GM18909 (cell line): ENCODE data around the gene ZFHX3.
"Not testable (repeated sequence)": the region's sequence is repeated elsewhere in the genome, so short reads cannot be mapped to it uniquely, and the experiment has no call there.

Source experiments
- ATAC-seq: cut with Tn5 transposase; IDR thresholded peaks from one replicate; pipeline ENCODE4 v1.9.1; 2021; ENCODE audit warnings: mild to moderate bottlenecking; ENCODE audit not compliant: unreplicated experiment, poor library complexity

The ZFHX3 gene, protein sequence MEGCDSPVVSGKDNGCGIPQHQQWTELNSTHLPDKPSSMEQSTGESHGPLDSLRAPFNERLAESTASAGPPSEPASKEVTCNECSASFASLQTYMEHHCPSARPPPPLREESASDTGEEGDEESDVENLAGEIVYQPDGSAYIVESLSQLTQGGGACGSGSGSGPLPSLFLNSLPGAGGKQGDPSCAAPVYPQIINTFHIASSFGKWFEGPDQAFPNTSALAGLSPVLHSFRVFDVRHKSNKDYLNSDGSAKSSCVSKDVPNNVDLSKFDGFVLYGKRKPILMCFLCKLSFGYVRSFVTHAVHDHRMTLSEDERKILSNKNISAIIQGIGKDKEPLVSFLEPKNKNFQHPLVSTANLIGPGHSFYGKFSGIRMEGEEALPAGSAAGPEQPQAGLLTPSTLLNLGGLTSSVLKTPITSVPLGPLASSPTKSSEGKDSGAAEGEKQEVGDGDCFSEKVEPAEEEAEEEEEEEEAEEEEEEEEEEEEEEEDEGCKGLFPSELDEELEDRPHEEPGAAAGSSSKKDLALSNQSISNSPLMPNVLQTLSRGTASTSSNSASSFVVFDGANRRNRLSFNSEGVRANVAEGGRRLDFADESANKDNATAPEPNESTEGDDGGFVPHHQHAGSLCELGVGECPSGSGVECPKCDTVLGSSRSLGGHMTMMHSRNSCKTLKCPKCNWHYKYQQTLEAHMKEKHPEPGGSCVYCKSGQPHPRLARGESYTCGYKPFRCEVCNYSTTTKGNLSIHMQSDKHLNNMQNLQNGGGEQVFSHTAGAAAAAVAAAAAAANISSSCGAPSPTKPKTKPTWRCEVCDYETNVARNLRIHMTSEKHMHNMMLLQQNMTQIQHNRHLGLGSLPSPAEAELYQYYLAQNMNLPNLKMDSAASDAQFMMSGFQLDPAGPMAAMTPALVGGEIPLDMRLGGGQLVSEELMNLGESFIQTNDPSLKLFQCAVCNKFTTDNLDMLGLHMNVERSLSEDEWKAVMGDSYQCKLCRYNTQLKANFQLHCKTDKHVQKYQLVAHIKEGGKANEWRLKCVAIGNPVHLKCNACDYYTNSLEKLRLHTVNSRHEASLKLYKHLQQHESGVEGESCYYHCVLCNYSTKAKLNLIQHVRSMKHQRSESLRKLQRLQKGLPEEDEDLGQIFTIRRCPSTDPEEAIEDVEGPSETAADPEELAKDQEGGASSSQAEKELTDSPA (N-terminal part only)

DNA sequence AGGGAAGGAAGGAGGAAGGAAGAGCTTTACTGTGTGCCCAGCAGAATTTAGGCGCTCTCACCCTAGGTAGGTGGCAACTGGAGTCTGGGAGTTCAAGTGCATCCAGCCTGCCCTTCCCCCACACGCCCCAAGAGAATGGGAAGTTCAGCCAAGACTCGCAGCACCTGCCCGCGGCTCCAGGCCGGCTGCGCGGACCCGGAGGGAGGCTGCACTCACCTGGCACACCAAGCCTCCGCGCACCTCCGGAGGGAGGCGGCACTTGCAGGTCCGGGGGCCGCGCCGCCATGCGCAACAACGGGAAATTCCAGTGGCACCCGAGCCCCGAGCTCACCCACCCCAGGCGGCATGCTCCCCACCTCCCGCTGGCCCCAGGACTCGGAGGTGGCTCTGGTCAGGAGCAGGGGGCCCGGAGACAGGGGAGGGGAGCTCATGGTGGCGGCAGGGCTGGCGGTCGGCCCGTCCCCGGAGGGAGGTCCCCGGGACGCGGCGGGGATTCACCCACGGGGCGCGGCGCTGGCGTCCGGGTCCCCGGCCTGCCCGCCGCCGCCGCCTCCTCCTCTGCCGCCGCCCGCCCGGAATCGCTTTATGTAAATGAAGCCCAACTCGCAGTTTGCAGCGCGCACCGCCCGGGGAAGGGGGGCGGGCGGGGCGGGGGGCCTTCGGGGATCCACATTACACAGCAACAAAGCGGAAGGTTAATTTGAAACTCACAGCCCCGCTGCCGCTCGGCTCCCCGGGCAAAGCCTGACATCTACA, at the start of gene ZFHX3:
ZFHX3 (minus strand) TSS at position 593 of the 756 bp plus-strand sequence. CDS start 87,983 bp downstream, outside the sequence.
- peak; percentile 82 for ATAC-seq

DNA sequence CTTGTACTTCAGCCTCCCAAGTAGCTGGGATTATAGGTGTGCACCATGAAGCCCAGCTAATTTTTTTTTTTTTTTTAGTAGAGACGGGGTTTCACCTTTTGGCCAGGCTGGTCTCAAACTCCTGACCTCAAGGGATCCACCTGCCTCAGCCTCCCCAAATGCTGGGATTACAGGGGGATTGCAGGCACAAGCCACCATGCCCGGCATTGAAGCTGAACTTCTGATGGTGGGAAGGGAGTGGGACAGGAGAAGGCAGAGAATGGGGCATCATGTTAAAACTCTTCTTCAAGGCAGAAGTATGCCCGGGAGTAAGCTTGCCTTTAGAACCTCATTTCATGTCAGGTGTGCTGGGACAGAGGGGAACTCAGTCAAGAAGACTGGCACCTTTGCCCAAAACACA, 48.6 kb upstream of the ZFHX3 start:
- ATAC-seq = no peak

DNA sequence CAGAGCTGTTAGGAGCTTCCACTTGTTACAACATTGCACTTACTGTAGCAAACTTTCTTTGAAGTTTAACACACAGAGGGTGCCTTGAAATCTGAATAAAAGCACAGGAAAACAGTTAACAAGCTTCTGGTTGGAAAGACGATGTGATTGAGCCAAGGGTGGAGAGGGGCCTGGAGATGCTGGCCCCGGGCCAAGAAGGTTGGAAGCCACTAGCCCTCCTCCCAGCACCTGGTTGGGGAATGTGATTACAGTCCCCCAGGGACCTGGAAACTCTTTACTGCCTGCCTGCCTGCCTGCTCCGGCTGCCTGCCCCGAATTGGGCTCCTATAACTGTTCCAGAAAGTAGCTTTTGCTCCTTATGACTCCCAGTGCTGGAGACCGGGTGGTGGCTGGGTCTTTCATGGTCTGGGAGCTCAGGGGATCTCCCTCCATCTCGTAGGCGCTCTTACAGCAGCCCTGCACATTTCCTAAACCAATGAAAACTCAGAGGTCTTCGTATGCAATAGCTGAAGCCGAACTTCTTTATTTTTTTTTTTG, 48.0 kb upstream of the ZFHX3 start:
- no peak for ATAC-seq

DNA sequence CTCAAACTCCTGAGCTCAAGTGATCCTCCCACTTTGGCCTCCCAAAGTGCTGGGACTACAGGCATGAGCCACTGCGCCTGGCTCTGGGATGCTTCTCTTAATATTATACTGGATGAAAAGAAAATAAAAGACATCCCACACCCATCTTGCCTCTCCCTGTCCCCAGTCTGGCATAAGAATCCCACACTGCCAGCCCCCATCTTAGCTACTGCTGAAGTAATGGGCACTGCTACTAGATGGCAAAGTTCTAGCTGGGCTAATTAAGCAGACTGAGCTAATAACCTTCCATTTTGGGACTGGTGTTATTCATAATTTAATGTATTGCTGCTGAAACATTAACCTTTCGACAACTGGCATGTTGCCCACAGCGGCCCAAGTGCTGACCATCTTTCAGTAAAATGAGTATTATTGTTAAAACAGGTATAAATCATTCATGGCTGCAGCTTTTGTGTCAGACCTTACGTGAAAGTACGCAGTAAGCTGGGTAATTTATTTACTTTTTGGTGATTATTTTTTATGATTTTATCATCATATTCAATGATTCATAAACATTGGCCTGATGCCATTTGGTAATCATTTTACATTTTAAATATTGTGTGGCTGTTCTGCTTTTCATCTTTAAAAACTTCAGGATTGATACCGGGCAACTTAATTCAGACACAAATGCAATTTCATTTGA, 47.4 kb upstream of the ZFHX3 start:
- ATAC-seq = no peak

DNA sequence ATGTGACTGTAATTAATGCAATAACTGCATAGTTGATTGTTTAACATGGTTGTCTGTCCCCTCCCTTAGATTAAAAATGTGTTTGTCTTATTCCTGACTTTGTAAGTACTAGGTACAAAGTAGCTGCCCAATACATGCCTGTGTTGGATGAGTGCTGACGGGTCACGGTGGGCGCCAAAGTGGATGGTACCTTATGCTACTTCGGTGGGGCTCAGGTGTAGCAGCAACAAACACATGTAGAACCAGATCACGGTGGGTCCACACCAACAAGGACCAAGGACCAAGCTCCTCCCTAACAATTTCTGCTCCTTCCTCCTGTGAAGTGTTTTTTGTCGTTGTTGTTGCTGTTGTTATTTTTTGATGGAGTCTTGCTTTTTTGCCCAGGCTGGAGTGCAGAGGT, 46.4 kb upstream of the ZFHX3 start:
- no peak for ATAC-seq

DNA sequence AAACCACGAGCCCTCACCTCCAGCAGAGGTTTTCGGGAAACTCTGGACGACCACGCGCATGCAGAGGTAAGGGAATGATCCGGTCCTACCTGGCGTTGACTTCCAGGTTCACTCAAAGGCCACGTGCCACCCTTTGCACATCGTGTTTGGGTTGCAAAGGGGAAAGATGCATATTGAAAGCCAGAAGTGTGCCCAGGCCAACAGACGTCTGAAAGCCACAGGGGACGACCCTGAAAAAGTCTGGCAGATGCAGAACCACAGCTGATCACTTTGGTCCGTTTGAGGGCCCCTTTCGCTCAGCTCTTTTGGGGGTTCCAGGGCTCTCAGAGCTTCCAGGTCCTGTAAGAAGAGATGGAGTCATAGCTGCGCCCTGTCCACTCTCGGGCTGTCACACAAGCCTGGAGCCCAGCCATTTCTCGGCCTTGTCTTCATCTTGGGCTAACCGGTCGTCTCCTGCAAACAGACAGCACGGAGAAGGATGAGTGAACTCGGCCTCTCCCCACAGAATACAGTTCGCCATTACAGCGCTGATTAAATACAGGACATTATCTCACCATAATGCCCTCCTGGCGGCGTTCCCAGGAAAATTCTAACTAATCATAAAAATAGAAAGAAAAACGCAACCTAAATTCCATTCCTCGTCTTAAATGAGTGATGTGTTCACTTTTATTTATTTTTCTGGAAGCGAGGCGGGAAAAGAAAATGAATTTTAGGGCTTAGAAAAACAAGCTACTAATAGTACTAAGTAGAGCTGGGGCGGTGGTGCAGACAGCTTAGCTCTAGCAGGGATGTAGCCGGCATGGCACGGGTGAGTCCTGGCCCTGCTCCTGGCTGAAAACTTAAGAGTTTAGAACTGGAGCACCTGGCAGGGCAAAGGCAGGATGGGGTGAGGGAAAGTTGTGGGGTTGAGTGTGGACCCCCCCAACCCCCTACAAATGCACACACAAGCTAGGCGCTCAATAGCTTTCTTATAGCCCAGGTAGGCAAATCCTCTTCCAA, 45.5 kb upstream of the ZFHX3 start:
- ATAC-seq = no peak

DNA sequence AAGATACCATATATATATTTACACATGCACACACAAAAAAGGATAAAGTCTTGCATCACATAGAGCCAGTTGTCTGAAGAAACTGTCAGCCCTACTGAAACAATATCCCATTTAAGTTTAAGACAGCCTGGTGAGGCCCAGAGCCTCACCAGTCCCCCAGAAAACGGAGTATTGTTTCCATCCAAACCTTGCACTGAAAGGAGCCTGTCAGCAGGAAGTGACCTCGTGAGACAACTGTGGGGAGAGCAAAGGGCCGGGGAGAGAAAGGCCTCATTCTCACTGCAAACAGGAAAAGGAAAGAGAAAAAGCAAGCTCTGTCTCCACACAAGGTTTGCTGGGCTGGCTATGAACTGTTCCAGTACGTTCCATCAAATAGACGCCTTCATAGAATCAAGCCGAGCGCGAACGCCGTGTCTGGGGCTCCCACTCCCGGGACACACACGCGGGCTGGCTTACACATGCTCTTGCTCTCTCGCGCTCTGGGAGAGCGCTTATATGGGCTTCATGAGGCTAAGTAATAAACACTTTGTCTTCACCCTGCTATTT, 44.4 kb upstream of the ZFHX3 start:
- no peak for ATAC-seq

DNA sequence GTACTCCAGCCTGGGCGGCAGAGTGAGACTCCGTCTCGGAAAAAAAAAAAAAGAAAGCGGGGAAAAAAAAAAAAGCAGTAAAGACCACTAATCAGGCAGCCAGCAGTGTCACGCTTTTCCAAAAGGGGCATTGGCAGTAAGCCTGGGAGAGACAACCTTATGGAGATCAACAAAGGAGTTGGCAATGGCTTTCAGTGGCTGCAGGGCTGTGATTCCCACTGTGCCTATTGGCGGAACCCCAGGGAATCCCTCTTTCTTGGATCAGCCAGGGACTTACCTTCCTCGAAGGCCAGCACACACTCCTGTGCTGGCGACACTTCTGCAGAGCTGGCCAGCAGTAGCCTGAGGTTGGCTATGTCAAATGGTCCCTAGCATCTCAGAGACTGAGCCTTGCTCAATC, 43.2 kb upstream of the ZFHX3 start:
- ATAC-seq = no peak

DNA sequence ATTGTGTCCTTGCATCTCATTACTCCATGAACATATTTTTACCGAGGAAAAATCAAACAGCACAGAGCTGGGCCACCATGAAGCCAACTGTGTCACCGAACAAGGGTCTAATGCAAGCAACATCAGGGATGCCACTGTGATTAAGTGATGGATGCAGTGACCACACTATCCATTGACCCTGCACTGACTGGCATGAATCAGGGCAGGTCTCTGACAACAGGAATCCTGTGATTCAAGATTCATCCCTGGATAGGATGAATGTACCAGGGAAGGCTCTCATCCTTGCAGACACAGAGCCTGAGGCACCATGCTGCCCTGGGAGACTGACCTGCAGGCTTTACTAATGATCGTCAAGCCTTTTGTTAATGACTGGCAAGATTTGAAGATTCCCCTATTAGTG, 41.5 kb upstream of the ZFHX3 start:
- no peak for ATAC-seq

DNA sequence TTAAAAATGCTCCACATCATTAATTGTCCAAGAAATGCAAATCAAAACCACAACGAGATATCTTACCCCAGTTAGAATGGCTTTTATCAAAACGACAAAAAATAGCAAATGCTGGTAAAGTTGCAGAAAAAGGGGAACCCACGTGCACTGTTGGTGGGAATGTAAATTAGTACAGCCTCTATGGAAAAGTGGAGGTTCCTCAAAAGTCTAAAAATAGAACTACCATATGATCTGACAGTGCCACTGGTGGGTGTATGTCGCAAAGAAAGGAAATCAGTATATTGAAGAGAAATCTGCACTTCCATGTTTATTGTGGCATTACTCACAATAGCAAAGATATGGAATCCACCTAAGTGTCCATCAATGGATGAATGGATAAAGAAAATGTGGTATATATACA, 38.2 kb upstream of the ZFHX3 start:
- no peak for ATAC-seq

DNA sequence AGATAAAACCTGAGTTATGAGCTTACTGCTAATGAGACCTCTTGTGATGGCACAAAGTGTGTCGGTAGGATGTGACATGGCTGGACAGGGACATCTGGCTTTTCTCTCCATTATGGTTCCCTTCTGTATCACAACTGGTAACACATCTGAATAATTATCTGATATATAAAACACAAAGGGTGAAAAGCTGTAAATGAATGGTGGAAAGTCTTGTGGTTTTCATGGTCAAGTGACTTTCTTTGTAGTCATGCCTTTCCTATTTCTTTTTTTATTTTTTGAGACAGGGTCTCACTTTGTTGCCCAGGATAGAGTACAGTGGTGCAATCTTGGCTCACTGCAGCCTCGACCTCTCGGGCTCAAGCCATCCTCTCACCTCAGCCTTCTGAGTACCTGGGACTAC, 35.3 kb upstream of the ZFHX3 start:
- no peak for ATAC-seq

DNA sequence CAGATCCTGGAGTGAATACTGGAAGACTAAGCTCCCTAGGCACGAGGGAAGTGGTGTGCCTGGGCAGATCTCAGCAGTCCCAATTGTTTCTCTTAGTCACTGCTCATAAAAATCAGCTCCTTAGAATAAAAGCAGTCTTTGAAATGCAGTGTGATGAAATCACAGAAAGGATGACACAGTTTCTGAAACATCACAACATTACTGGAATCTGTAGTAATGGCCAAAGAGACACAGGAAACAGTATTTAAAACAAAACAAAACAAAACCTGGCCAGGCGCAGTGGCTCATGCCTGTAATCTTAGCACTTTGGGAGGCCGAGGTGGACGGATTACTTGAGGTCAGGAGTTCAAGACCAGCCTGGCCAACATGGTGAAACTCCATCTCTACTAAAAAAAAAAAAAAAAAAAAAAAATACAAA, 34.7 kb upstream of the ZFHX3 start:
- ATAC-seq = not testable (repeated sequence)

DNA sequence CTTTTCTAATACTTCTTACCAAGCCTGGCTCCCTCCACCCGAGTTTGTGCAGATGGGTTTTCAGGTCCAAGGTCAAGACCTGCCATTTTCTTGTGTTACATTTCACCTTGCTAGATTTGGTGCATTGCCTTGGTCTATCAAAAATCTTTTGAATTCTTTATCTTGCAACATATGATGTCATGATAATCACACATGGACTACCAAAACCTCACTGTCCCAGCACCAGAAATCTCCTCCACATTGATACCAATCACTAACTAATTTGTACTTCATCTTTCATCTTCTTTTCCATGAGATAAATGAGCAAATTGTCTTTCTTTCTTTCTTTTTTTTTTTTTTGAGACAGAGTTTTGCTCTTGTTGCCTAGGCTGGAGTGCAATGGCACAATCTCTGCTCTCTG, 33.0 kb upstream of the ZFHX3 start:
- ATAC-seq = no peak

DNA sequence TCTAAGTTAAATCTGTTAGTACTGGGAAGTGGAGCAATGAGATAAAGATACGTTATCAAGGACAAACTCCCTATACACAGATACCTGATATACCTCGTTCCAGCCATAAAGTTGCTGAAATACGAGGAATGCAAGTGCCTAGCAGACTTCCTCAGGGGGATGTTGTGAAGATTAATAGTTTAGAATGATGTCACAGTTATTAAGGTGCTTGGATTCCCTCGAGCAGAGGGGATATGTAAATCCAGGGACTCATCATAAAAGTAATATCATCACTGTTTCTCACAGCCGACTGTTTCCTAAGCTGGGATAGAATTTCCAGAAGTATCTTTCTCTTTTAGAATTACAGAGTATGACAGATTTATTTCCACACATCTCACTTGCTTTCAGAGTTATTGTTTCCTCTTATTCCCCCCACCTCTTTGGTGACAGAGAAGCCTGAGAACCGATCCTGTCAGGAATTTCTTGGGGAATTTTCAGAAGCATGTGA, 28.4 kb upstream of the ZFHX3 start:
- ATAC-seq = no peak

DNA sequence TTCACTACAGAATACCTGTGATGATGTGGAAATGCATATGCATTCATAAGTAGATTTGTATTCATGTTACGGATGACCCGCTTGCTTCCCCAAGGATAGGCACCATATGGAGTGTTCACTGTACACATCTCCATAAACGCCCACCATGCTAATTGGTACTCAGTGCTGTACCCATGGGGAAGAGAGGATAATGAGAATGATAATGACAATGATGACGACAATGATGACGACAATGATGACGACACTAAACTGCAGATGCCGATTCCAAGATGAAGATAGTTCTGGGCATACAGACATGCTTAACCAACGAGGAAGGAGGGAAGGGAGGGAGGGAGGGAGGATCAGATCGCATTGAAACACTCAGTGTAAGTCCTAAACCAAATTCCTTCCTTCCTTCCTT, 26.5 kb upstream of the ZFHX3 start:
- no peak for ATAC-seq

DNA sequence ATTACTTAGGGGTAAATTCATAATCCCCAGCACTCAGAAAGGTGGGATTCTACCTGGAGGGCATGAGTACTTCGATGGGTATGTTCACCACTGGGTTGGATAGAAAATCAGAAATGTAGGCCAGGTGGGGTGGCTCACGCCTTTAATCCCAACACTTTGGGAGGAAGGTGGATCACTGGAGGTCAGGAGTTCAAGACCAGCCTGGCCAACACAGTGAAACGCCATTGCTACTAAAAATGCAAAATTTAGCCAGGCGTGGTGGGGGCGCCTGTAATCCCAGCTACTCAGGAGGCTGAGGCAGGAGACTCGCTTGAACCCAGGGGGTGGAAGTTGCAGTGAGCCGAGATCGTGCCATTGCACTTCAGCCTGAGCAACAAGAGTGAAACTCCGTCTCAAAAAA, 24.1 kb upstream of the ZFHX3 start:
- ATAC-seq = not testable (repeated sequence)

DNA sequence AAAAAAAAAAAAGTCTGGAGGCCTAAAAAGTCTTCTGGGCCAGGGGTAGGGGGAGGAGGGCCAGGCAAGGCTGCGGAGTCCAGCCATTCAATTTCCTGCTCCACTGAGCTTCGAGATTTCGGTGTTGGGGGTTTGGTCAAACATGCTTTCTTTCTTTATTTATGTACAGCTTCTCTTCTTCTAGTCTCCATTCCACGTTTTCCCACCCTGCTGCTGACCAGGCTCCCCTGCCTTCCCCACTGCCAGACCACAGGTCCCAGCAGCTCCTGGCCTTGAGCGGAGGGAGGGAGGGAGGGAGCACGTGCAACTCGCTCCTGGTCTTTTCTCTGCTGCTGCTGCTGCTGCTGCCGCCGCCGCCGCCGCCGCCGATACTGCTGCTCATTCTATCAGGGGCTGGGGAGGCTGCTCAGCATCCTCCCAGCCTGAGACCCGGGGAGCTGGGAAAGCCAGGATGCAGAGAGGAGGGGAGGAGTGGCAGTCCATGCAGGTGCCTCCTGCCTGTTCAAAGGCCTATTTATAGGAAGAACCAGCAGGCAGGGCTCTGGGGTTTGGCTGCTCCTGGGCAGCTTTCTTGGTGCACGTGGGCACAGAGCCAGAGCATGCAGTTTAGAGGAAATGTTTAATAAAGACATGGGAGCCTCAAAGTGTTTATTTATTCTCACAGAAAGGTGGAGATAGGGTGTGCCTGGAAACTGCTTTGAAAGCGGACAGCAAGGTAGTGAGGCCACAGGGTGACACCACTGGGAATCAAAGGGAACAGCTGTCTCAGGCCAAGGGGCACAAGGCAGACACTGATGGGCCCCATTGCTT, 23.4 kb upstream of the ZFHX3 start:
- no peak for ATAC-seq
